Measurements from ENCODE around the gene GPRASP2. TPM values are rescaled to one million over a fixed set of nuclear protein-coding genes. Genes with fewer than 3 reads are reported as not detected.
"Not testable (repeated sequence)": the region's sequence is repeated elsewhere in the genome, so short reads cannot be mapped to it uniquely, and the experiment has no call there.

GPRASP2 gene
- polyA plus RNA-seq (93.5 and 96.4 TPM in 2 replicates), polyA minus RNA-seq (145 and 154 TPM in 2 replicates)

- Histone ChIP-seq H3K4me2 (ENCODE audit: low read length) (no peak within 1 kb of the TSS), H3K9ac (ENCODE audit: low read length) (peak within 1 kb of the TSS; percentile 91), H3K9me3 (ENCODE audit: low read length) (no peaks in the 10 kb centered on the region), H3K27ac (ENCODE audit: low read length) (peak within 1 kb of the TSS; percentile 90), H3K36me3 (ENCODE audit: insufficient read depth, low read length) (no peaks in the 10 kb centered on the region), H3K27me3 (ENCODE audit: insufficient read depth, low read depth, low read length) (no peaks in the 10 kb centered on the region), H3F3A (ENCODE audit: insufficient read depth, low read length, poor library complexity, severe bottlenecking) (no peaks in the 10 kb centered on the region), H2AFZ (ENCODE audit: low read depth, low read length) (peak within 1 kb of the TSS; percentile 40), H3K4me3 (ENCODE audit: low read length) (peak within 1 kb of the TSS; percentile 80), H3K79me2 (replicated peaks; ENCODE audit: insufficient read depth, low read length) (no peaks in the 10 kb centered on the region), H3K9me2 (ENCODE audit: insufficient read depth, low read length) (no peaks in the 10 kb centered on the region), H4K20me1 (ENCODE audit: insufficient read depth) (no peaks in the 10 kb centered on the region)
- TF ChIP-seq RAD21 (conservative IDR thresholded peaks at IDR 0.05) (no peak), EZH2 (IDR thresholded peaks at IDR 0.05; ENCODE audit: borderline replicate concordance, insufficient read depth, low read length, poor library complexity, severe bottlenecking) (no peak), POLR2AphosphoS5 (IDR thresholded peaks at IDR 0.05) (peak; percentile 80), EP300 (conservative IDR thresholded peaks at IDR 0.05; ENCODE audit: poor library complexity, severe bottlenecking) (no peak), TAF1 (IDR thresholded peaks at IDR 0.05; ENCODE audit: low read depth) (peak; percentile 68), SMC3 (conservative IDR thresholded peaks at IDR 0.05; ENCODE audit: poor library complexity) (no peak), CTCF (IDR thresholded peaks at IDR 0.05; ENCODE audit: poor library complexity, severe bottlenecking) (no peak)
- TF ChIP-seq, protein P1, sequence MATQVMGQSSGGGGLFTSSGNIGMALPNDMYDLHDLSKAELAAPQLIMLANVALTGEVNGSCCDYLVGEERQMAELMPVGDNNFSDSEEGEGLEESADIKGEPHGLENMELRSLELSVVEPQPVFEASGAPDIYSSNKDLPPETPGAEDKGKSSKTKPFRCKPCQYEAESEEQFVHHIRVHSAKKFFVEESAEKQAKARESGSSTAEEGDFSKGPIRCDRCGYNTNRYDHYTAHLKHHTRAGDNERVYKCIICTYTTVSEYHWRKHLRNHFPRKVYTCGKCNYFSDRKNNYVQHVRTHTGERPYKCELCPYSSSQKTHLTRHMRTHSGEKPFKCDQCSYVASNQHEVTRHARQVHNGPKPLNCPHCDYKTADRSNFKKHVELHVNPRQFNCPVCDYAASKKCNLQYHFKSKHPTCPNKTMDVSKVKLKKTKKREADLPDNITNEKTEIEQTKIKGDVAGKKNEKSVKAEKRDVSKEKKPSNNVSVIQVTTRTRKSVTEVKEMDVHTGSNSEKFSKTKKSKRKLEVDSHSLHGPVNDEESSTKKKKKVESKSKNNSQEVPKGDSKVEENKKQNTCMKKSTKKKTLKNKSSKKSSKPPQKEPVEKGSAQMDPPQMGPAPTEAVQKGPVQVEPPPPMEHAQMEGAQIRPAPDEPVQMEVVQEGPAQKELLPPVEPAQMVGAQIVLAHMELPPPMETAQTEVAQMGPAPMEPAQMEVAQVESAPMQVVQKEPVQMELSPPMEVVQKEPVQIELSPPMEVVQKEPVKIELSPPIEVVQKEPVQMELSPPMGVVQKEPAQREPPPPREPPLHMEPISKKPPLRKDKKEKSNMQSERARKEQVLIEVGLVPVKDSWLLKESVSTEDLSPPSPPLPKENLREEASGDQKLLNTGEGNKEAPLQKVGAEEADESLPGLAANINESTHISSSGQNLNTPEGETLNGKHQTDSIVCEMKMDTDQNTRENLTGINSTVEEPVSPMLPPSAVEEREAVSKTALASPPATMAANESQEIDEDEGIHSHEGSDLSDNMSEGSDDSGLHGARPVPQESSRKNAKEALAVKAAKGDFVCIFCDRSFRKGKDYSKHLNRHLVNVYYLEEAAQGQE (IDR thresholded peaks at IDR 0.05; ENCODE audit: borderline replicate concordance) = peak; percentile 79
Measured at GRCh38 chrX:102712216-102712966, at the start of gene GPRASP2. TSS of gene GPRASP2 (plus strand) at chrX:102712448. CDS start at chrX:102714870, 2,422 bp downstream.

DNA sequence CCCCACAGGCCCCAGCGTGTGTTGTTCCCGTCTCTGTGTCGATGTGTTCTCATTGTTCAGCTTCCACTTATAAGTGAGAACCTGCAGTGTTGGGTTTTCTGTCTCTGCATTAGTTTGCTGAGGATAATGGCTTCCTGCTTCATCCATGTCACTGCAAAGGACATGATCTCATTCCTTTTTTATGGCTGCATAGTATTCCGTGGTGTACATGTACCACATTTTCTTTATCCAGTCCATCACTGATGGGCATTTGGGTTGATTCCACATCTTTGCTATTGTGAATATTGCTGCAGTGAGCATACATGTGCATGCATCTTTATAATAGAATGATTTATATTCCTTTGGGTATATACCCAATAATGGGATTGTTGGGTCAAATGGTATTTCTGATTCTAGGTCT lies 48.4 kb upstream of the GPRASP2 start:
- not testable (repeated sequence) for H3K9me2 ChIP-seq (ENCODE audit: insufficient read depth, low read length); H2AFZ ChIP-seq (ENCODE audit: low read depth, low read length); H3F3A ChIP-seq (ENCODE audit: insufficient read depth, low read length, poor library complexity, severe bottlenecking); H3K27me3 ChIP-seq (ENCODE audit: insufficient read depth, low read depth, low read length); H3K9me3 ChIP-seq (ENCODE audit: low read length); H3K9ac ChIP-seq (ENCODE audit: low read length); H3K79me2 ChIP-seq (replicated peaks; ENCODE audit: insufficient read depth, low read length); H4K20me1 ChIP-seq (ENCODE audit: insufficient read depth); H3K27ac ChIP-seq (ENCODE audit: low read length); H3K4me3 ChIP-seq (ENCODE audit: low read length); H3K4me2 ChIP-seq (ENCODE audit: low read length); H3K36me3 ChIP-seq (ENCODE audit: insufficient read depth, low read length)

DNA sequence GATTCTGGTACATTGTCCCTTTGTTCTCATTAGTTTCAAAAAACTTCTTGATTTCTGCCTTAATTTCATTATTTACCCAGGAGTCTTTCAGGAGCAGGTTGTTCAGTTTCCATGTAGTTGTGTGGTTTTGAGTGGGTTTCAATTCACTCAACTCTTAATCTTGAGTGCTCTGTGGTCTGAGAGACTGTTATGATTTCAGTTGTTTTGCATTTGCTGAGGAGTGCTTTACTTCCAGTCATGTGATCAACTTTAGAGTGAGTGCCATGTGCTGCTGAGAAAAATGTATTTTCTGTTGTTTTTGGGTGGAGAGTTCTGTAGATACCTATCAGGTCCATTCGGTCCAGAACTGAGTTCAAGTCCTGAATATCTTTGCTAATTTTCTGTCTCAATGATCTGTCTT lies 45.2 kb upstream of the GPRASP2 start:
- H3K9me2 ChIP-seq (ENCODE audit: insufficient read depth, low read length); H3K27ac ChIP-seq (ENCODE audit: low read length); H2AFZ ChIP-seq (ENCODE audit: low read depth, low read length); H3K27me3 ChIP-seq (ENCODE audit: insufficient read depth, low read depth, low read length); H3K9me3 ChIP-seq (ENCODE audit: low read length); H3K79me2 ChIP-seq (replicated peaks; ENCODE audit: insufficient read depth, low read length); H3F3A ChIP-seq (ENCODE audit: insufficient read depth, low read length, poor library complexity, severe bottlenecking); H3K4me3 ChIP-seq (ENCODE audit: low read length); H4K20me1 ChIP-seq (ENCODE audit: insufficient read depth); H3K9ac ChIP-seq (ENCODE audit: low read length); H3K36me3 ChIP-seq (ENCODE audit: insufficient read depth, low read length); H3K4me2 ChIP-seq (ENCODE audit: low read length): not testable (repeated sequence)
